ENCODE results near the gene RERG. TPM values are rescaled to one million over a fixed set of nuclear protein-coding genes. Genes with fewer than 3 reads are reported as not detected.
A peak's percentile ranks its signal among the peaks of the same experiment; 100 is the strongest.

RERG gene
- 2.5 TPM for polyA plus RNA-seq (2013, experiment 1 of 2; ENCODE audit: insufficient read length)
- polyA plus RNA-seq (2013, experiment 2 of 2; ENCODE audit: insufficient read length) = 3.2 TPM

DNA sequence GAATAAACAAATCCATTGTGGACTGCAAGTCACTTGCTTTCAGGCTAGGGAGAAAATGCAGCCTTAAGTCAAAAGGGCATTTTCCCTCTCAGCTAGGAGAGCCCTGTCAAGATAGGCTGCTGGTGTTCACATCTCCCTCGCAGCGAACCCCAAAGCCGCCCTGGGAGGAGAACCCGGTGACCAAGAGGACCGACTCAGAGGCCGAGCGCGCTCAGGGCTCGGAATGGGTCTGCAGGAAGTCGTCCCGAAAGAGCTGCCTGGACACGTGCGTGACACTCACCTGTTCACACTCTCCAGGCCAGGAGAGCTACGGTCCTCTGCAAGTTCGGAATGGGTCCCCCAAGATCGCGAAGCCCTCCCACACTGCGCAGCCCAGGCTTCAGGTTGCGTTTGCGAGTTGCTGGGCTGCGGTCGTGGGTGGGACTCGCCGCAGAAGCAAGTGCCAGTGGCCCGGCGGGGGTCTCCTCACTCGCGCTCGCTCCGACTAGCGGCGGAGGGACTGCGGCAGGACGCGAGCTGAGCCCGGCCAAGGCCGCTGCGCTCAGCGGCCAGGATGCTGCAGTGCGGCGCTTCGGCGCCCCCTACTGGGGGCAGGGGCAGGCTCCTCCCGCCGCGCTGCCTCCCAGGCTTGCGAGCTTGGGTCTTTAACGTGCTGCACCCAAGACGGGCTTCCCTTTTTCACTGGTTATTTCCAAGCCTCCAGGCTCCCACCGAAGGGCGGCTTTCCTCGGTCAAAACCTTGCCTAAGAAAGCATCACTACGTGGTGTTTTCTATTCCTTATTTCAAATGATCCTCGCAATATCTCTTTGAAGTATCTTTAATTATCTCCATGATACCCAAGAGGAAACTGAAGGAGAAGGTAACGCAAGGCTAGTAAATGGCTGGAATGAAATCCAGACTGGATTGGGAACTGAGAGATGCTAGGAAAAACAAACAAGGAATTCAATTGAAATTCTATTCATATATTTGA is at the start of gene RERG:
RERG (minus strand) TSS at position 503 of the 971 bp plus-strand sequence. CDS start 3,928 bp downstream, outside the sequence.
- peak; percentile 65 for DNase-seq

- no peak for DNase-seq
Measured at GRCh38 chr12:15270591-15270990, 49.4 kb upstream of the RERG start.

DNA sequence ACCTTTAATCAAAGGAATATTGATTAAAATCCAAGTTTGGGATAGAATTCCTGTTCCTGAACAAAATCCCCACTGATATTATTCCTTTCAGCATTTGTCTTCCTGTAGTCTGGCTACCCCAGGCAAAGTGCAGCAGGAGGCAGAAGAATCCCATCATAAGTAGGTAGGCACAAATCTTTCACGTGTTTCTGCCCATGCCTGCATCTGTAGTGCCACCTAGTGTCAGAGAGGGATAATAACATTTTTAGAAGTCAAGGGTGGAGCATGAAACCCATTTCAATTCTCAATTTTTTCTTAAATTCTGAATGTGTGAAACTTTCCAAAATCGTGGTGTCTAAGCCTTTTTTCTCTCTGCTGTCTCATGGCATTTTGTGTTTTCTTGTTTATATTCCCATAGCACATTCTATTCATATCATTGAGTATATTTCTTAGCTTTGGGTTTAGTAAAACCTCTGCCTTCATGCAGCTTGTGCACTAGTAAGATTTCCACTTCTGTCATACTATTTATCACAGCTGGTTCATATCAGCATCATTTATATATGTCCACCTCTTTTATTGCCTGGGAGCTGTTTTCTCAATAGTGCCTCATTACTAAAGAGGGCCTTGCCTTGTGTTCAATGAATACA is 47.8 kb upstream of the RERG start:
- peak; percentile 61 for DNase-seq

DNA sequence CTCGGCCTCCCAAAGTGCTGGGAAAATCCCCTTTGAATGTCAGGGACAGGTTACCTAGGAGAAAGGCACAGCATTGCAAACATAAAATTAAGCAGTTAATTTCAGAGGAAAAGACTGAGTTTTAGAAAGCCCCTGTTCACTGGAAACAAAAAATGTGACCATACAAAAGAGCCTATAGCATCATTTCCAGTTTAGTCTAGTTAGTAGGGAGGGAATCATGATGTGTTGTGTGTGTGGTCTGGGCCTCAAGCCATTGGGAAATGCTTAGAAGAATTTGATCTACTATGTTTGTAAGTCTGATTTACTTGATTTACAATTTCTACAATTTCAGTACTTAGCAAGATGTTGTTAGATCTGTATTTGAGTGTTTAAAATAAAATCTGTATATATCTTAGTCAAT is 47.1 kb upstream of the RERG start:
- no peak for DNase-seq

- peak; percentile 16 for DNase-seq
Measured at GRCh38 chr12:15265875-15266274, 44.7 kb upstream of the RERG start.

- DNase-seq = no peak
Measured at GRCh38 chr12:15256761-15257160, 35.5 kb upstream of the RERG start.

- DNase-seq = no peak
Measured at GRCh38 chr12:15253990-15254389, 32.8 kb upstream of the RERG start.

DNA sequence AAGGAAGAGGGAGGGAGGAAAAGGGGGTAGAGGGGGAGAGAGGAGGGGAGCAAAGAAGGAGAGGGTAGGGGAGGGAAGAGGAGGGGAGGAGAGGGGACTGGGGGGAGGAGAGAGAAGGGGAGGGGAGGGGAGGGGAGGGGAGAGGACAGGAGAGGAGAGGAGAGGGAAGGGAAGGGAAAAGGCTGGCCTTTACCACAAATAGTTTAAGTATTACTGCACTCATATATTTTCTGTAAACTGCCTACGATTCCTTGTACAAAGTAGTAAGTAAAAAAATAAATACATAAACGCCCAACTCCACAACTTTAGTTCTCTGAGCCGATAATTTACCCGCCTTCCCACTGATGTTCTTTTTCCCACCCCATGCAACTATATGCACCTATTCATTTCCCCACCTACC is 23.7 kb upstream of the RERG start:
- DNase-seq = no peak

DNA sequence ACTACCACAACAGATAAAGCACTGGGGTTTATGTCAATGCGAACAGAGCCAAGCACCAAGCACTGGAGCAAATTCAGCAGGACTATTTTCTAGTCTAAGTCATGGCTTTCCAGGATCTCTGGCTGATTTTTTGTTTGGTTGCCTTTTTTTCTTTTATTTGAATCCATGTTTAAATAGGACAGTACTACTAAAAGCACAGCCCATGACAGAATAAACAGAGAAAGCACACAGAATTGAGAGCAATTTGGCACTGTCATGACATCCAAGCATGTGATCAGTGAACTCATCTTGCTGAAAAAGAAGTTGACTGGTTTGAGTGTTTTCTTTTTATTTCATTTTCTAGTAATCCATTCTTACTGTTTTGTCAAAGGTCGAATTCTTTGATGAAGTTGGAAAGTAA is 23.1 kb upstream of the RERG start:
- DNase-seq = no peak

DNA sequence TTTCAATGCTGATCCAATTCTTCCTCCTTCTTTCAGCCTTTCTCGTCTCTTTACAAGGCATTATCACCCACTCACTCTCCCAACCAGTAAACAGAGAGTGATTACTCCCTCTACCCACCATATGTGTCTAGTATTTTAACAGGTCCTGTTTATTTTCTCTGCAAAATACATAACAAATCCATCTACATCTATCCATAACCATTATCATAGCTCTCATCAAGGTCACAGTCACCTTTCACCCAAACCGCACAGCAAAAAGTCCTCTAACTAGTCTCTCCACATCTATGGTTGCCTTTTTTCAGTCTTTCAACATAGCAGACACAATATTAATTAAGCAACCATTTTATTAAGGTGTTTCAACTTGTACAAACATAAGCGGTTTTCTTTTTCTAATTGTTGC is 21.9 kb upstream of the RERG start:
- DNase-seq = no peak

DNA sequence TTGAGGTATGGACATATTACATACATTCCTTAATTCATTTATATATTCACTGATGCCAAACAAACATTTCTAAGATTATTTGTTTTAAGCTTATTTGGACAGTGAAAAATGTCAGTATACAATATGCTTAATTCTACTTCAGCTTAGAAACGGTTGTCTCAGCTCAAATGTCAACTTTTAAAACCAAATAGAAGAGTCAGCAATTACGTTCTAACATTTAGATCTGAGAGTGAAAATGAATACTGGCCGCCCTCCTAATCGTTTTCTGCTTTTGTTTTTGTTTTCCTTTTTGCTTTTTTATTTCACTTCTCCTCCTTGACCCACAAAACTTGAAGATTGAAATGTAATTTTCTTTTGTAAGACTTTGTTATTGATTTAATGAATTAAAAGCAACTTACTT is 19.7 kb upstream of the RERG start:
- no peak for DNase-seq

DNA sequence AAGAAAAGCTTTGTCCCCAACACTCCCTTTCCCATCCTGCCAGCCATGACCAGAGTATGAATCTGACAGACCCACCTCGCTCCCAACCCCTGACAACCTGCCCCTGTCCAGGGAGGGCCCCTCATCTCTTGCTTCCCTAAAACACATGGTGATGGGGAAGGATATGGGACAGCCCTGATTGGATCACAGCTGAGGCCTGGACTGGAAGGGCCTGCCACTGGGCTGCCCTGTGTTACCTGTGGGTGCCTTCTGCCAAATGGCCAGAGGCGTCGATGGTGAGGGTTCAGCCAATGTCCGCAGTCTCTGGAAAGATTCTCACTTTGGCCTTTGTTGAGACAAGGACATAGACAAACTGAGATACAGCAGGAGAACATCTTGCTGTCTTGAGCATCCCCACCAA is 13.3 kb upstream of the RERG start:
- DNase-seq = no peak

GRCh38 chr12:15234011-15234410 is 12.8 kb upstream of the RERG start:
- no peak for DNase-seq

DNA sequence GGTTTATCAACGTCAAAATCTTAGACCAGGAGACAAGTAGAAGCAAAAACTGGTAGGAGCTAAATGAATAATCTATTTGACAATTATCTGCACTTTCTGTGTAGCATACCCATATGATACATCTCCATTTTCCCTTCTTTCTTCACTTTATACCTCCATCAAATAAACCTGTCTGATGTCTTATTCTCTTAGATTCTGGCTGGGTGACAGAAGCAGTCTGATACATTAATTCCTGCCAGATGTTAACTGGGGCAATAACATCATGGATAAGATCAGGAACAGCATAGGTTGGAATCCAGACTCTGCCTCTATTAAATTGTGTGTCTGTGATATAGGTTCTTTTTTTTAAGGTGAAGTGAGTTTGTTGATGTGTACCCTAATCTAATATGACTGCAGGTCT is 11.7 kb upstream of the RERG start:
- no peak for DNase-seq

GRCh38 chr12:15231493-15231892 is 10.3 kb upstream of the RERG start:
- DNase-seq = no peak

GRCh38 chr12:15230751-15231150 is 9.5 kb upstream of the RERG start:
- DNase-seq = no peak

DNA sequence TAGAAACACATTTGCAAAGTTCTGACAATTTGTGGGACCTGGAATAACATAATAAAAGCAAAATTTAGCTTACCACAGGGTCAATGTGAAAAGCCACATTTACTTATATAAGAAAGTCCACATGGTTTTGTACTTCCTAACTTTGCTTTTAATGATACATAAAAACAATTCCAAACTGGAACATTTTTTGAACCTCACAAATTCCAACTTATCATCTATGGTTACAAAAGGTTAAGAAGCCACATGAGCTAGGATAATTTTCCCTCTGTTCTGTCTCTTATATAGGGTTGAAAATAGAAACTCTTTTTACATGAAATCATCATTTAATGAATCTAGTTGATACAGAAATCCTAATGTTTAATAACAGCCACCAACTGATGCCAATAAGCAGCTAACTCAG is 8.9 kb upstream of the RERG start:
- DNase-seq = no peak

DNA sequence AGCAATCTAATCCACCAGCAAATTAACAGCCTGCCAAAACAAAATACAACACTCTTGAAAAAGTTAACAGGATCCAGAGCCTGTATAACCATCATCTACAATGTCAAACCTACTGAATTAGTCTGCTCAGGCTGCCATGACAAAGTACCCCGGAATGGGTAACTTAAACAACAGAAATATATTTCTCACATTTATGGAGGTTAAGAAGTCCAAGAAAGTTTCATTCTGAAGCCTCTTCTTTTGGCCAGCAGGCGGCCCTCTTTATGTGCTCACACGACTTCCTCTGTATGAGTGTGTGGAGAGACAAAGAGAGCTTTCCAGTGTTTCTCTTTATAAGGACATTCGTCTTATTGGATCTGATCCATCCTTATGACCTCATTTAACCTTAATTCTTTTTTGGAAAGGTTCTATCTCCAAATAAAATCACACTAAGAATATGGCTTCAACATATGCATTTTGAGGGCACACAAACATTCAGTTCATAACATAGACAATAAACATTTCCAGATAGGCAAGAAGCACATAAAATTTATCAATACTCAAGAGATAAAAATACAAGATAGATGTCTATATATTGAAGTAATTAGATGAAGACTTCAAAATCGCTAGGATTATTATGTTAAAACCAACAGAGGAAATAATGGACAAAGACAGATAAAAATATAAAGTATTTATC is 5.9 kb upstream of the RERG start:
- DNase-seq = peak; percentile 53

DNA sequence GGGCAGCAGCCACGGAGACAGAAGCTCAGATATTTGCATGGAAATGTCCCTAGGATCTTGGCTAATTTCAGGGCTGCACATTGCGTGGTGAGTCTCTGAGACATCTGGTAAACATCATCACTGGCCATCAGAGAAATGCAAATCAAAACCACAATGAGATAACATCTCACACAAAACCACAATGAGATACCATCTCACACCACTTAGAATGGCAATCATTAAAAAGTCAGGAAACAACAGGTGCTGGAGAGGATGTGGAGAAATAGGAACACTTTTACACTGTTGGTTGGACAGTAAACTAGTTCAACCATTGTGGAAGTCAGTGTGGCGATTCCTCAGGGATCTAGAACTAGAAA is 4.6 kb upstream of the RERG start:
- DNase-seq = peak; percentile 39

DNA sequence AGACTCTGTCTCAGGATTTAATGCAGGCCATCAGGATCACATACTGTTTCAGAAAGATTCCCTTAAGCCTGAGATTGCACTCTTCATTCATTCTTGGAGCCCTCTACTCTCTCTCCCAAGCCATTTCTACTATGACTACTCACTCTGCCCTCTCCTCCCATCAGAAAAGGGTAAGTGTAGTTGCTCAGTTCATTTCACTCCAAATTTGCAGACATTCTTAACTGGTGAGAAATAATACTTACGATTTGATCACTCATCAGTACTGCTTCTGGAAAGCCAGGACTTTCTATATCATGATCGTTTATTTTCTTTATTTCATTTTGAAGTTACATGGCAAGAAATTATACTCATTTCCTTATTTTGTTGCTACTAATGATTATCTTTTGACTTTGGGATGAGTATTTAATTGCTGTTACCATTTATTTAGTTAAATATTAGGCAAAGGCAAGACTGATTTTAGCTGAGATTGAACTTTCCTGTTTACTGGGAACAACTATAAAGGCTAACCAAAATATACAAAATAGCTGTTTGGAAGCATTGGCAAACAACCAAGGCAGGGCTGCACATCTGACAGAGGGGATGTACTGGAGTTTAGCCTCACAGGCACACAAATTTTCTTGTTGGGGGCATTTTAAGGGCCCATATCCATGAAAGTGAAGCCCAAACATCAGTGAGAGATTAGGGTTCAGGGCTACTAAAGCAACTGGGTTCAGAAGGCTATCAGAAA is 4.1 kb upstream of the RERG start:
- no peak for DNase-seq

DNA sequence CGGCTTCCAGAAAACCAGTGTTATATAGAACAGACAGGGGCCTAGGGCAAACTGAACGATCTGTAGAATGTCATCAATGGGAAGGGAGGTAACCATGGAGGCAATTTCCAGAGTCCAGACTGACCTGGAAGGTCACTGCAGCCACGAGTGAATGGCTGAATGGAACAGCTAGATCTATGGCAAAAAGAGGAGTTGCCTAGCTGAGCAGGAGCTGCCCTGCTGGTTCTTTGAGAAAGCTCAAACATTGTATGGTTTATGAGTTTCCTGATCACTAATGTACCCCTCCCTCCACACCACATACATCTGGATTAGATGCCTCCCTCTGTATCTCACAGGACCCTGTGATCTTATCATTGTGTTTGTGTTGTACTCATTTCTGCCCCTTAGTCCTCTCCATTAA is 1.0 kb upstream of the RERG start:
- no peak for DNase-seq

GRCh38 chr12:15220451-15220850 is 766 bp downstream of the RERG start:
- no peak for DNase-seq

DNA sequence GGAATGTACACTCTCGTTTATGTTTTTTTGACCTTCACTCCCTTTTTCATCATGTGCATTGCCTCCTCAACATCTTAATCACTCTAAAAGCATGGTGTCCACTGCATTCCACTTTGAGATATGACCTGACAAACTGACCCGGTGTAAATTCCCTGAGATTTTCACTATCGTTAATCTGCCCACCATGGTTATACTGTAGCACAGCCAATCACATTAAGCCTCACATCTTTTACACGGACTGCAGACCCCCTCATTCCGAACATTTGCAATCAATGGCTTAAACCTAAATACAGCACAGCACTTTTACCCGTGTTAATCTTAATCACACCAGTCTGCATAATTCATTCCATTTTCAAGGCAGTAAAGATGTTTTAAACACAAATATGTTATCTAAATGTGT is 2.4 kb downstream of the RERG start:
- DNase-seq = no peak
